Right renal pelvis (tissue), 4 donors: ENCODE data around the gene SIRT5. TPM values are rescaled to one million over a fixed set of nuclear protein-coding genes. Genes with fewer than 3 reads are reported as not detected.

Experiments
- DNase-seq, 4 donors: peaks; one replicate each; pipeline ENCODE4 v3.0.0-alpha.2; 2013; ENCODE audit warnings: low read depth in 4 of 4, low spot score in 3 of 4, missing footprints in 1 of 4
- polyA plus RNA-seq, 4 donors: library from polyadenylated mRNA; unstranded; fragments of 120-200 nt; gene quantifications; one replicate each; pipeline ENCODE4 v1.2.1, GENCODE V29; 2013; ENCODE audit not compliant: insufficient read length in 4 of 4

Gene SIRT5
- polyA plus RNA-seq, 4 donors = 19.5 to 28.6 (median 22.0) TPM

DNA sequence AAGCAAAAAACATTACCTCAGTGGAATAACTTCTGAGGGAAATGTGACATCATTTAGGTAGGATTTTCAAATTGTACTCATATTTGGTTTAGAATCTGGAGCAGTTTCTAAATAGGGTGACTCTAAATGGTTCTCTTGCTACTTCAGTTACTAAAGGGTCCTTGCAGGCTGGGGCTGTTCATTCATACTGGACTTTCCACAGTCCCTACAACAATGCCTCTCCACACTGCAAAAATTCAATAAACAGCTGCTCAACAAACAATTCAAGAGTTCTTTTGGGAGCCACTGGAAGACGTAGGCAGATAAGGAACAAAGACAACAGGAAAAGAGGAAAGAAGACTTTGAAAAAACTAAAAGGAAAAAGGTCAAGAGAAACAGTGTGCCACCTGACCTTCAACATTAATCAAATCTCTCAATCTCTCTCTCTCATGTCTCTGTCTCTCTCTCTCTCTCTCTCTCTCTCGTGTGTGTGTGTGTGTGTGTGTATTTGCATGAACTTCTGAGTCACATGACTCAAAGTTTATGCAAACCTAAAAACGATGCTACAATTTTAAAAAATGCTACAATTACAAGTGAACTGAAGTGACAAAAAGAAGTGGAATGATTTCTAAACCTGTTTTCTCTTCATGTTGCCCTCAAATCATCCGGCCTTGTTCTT lies 55.2 kb downstream of the SIRT5 start:
- no peak for DNase-seq

DNA sequence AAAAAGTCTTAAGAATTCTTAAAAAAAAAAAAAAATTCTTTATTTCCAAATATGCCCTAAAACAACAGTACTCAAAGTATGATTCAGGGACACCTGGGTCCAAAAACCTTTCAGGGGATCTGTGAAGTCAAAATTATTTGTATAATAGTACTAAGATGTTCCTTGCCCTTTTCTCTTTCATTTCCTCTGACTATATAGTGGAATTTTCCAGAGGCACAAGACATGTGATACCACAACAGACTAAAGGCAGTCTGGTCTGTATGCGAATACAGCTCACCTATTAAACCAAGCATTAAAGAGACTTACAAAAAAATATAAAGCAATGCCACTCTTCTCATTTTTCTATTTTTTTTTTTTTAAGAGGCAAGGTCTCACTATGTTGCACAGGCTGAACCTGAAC lies 56.1 kb downstream of the SIRT5 start:
- DNase-seq = no peak

DNA sequence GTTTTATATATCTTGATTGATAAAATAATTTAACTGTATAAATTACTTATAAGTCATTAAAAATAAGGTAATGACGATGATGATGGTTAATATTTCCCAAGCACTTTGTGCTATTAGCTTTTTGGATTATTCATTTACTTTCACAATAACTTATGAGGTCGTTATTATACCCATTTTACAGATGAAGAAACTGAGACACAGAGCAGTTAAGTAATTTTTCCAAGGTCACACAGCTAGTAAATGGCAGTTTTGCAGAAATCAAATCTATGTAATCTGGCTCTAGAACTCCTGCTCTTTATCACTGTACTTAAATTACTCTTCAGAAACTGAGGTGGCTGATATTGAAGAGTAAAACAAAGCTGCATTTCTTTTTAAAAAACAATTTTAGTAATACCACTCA lies 58.9 kb downstream of the SIRT5 start:
- DNase-seq = no peak

DNA sequence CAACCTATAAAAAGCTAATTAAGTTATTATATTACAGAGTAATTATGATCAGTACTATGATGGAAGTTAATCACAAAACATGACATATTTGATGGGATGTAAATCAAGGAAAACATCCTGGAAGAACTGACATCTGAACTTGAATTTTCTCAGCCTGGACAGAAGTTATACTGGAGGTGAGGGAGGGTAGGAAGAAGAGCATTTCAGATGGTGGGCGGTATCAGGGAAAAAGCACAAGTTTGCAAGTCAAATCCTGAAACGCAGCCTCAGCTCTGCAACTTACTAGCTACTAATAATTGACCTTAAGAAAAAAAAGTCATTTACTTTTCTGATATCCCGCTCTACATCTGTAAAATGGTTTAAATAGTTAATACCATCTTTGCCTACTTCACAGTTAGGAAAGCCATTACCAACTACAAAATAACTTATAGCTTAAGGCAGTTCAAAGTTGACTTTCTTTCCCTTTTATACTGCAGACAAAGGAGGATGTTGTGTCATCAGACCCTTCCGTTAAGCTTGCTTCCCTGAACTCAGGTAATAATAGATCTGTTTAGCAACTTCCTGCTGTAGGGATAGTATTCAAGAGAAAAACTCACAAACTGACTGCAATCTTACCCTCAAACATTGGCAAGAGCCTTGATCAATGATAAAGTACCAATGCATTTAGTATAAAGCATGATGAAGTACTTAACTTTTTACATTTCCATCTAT lies 61.7 kb downstream of the SIRT5 start:
- DNase-seq = no peak

DNA sequence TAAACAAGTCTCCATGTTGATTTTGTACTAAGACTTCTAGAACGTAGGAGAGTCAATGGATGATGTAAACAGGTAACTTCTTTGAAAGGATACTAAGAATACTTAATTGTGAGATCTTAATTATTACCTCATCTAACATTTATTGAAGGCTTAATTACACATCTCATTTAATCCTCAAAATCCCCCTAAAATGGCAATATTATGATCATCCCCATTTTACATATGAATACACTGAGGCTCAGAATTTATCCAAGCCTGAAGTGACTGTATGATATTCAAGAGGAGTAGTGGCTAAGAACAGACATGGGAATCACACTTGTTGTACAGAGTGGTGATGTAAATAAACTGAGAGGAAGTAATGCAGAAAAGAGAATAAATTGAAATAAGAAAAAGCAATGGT lies 63.6 kb downstream of the SIRT5 start:
- no peak for DNase-seq

DNA sequence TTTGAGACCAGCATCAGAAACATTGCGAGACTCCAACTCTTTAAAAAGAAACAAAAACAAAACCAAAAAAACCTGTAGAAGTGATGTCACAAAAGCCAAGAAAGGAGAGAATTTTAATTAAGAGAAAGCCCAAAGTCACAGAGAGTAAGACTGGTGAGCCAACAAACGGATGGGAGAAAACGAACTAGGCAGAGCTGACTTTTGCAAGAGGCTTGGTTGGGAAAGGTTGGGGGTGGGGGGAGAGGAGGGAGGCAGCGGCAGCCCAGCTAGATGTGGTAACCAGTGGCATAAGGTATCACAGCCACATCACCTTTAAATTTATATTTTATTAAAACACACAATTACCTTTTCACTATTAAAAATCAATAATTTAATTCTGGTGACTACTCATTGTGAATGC lies 64.2 kb downstream of the SIRT5 start:
- no peak for DNase-seq

DNA sequence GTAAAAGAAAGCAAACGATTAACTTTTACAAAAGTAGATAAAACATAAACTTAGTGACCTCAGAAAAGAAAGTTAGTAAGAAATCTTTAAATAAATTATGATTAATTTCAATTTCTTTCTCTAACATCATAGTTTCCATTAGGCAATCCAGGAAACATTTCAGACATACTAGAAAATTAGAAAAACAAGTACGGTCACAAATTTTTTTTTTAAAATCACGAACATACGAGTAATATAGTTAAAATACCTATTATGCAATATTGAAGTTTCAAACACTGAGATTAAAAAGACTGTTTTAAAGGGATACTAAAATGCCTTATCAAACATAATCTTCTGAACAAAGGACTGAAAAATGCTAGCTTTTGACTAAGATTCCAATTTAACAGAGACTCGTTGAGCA lies 66.9 kb downstream of the SIRT5 start:
- no peak for DNase-seq

DNA sequence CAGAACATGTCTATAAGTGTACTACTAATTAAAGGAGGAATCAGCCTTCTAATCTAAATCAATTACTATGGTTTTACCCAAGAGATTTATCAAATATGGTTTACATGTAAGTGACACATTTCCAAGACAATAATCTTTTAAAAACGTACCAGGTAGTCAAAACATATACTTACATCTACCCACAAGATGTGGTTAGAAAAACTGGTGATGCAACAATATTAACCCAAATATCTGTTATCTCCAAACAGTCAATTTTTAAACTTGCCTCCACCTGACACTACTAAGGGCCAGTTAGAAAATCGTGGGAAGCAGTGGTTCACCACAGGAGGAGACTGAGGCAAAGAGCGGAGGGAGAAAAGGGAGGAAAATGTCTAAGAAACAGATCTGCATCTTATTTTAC lies 68.7 kb downstream of the SIRT5 start:
- no peak for DNase-seq

DNA sequence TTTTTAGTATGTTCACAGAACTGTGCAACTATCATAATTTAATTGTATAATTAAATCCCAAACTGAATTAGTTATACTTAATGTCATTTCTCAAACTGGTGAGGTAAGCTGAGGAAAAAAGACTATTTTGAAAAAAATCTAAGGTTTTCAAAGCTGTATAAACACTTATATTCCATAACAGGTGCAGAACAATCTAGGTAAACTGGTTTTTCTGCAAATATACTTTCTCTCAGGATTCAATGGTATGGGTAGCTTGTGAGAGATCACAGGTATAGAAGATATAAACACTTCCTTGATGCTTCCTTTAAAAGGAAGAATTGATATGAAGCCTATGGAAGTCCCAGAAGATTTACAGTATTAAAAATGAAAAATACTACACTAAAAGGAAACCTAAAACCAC lies 74.4 kb downstream of the SIRT5 start:
- DNase-seq = no peak

DNA sequence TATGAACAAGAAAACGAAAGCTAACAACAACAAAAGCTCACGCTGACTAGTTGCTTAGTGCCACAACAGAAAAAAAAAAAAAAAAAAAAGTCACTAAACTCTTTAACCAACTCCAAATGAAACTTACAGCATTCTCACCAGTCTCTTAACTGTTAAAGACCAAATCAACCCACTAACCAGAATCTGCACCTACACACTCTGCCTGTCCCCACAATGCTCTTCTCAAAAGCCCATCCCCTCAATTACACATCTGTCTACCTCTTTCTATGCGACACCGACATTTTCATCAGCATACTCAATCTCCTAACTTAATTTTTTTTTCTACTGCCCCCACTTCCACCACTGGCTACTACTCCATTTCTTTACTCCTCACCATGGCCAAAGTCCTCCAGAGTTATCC lies 75.0 kb downstream of the SIRT5 start:
- DNase-seq = no peak

DNA sequence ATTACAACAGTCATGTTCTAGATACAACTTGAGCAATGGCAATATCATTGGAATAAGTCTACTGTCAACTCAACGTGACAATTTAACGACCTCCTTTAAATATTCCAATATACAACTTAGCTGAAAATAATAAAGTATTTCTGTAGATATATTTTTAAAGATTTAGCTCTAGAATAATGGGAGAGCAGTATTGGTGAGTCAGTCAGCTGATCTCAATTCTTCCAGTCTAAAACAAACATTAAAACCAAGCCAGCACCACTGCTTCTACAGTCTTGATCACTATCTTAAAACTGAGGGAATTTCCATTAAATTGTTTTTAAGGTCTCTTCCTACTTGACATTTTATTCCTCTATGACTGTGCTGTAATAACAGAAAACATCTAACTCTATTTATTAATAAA lies 78.9 kb downstream of the SIRT5 start:
- DNase-seq = no peak

DNA sequence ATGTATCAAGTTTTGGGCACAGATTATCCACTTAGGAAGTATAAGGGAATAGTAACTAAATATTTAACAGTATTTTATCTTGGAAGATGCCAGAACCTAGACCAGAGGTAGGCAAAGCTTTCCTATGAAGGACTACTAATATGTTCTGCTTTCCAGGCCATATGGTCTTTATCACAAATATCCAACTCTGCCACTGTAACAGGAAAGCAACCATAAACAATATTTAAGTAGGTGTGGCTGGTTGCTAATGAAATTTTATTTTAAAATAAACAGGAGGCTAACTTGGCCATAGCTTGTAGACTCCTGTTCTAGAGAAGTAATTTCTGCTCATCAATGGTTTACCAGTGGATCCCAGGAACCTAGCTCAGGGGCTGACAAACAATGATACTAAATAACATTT lies 80.1 kb downstream of the SIRT5 start:
- DNase-seq = no peak

DNA sequence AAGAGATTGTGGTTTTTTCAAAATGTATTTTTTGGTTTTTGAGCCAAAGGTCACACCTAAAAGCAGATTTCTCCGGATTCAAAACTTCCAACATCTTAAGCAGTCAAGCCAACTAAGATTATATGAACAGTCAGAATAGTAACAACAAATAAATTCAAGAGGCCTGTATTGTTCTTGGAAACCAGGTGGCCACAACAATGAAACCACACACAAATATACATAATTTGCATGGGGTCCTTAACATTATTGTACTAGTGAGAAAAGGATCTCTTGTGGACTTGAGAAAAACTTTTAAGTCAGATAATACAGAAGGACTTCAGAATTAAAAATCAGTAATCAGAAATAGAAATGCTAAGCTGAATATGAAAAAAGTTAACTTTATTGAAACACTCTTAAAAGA lies 81.3 kb downstream of the SIRT5 start:
- DNase-seq = no peak

DNA sequence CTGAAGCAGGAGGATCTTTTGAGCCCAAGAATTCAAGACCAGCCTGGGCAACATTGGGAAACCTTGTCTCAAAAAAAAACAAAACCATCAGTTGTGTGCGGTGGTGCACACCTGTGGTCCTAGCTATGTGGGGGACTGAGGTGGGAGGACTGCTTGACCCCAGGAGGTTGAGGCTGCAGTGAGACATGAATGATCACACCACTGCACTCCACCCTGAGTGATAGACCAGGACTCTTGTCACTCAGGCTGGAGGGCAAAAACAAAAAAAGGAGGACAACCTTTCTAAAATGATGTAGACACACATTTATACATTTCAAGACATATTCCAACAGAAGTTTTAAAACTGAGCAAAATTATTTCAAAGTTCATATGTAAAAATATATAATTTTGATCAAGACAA lies 85.9 kb downstream of the SIRT5 start:
- DNase-seq = no peak

DNA sequence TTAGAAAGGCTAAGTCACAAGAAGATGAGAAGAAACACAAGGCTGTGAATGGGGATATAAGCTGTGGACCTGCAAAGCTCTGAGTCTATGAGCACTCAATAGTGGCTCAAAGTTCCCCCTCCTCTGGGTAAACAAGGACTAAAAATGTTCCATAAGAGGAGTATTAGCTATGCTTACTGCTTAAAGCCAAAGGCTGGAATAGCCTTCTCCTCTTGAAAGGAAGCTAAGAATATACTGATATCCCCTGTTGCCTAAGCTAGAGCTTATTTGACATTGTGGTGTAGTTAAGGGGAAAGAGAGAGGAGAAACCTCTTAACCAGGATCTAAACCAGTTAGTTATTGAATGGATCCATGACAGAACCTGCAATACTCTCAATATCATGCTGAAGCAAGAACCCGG lies 86.5 kb downstream of the SIRT5 start:
- DNase-seq = no peak

DNA sequence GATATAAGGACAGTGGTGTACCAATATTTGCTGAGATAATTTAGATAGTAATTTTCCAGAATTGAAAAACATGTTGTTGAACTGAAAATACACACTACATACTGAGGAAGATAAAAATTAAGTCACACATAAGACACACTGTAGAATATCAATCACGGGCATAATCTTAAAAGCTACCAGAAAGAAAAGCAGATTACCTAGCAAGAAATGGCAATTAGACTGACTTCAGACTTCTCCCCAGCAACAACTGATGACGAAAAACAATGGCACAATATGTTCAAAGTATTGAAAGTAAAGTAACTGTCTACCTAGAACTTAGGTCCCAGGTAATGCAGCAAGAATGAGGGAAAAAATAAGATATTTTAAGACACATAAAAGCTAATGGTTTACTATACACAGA lies 87.2 kb downstream of the SIRT5 start:
- no peak for DNase-seq

DNA sequence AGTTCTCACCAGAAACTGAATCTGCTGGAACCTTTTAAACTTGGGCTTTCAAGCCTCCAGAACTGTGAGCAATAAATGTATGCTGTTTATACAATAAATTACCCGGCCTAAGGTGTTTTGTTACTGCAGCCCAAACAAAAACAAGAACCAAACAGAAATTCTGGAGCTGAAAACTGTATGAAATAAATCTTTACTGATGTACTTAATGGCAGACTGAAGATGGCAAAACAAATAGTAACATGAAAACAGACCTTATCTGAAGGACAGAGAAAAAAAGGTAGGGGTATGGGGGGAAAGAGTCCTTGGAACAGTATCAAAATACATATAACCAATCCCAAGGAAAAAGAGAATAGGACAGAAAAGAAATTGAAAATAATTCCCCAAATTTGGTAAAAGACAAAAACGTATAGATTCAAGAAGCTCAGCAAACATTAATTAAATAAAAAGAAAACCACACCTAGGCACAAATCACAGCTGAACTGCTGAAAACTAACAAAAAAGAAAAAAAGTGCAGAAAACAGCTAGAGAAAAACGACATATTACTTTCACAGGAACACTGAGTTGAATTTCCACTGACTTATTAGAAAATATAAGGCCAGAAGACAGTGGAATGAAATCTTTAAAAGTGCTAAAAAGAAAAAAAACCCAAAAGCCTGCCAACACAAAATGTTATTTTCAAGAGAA lies 88.4 kb downstream of the SIRT5 start:
- no peak for DNase-seq

DNA sequence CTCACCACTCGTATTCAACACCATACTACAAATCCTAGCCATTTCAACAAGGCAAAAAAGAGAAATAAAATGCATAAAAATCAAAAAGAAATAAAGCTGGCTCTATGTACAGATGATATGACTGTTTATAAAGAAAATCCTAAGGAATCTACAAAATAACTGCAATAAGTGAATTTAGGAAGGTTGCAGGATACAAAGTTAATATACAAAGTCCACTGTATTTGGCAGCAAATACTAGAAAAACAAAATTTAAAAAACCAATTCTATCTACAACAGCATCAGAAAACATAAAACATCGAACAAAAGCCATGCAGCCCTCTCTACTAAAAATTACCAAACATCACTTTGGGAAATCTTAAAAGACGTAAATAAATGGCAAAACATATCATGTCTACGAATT lies 89.6 kb downstream of the SIRT5 start:
- DNase-seq = no peak
